GM13977 (cell line): ENCODE data around the gene PELI3.

ENCODE experiments used
- DNase-seq: peaks from one replicate; pipeline ENCODE4 v3.0.0; 2012; ENCODE audit warnings: low spot score
- CTCF ChIP-seq: IDR thresholded peaks from 2 replicates; pipeline ENCODE4 v1.5.1; 2012; ENCODE audit warnings: mild to moderate bottlenecking, control low read depth; ENCODE audit not compliant: insufficient read depth; ENCODE audit errors: extremely low read depth, missing control alignments
- in situ Hi-C: fragments of 300-500 bp; cut with MboI; formaldehyde crosslinking; loops from one replicate; pipeline ENCODE4 v1.12.0; 2022; ENCODE audit warnings: low sequenced_read_pairs, low pct_unique_long_range_greater_than_20kb, mixed read lengths, inconsistent platforms; ENCODE audit not compliant: unreplicated experiment

PELI3 gene

DNA sequence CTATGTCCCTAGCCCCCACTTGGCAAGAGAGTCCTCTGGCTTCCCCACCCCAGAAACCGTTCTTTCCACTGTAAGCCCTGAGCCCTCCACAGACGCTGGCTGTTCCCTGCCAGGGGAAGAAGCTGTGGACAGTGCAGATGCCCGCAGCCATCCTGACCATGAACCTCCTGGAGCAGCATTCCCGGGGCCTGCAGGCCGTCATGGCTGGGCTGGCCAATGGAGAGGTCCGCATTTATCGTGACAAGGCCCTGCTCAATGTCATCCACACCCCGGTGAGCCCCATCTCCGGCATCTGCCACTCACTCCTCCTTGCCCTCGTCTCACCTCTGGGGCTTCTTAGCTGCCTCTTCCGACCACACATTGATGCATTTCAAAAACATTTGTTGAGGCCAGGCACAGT, 56.9 kb downstream of the PELI3 start:
- in situ Hi-C loops, result no loop called here
- no peak for DNase-seq
- no peak for TF ChIP-seq CTCF

DNA sequence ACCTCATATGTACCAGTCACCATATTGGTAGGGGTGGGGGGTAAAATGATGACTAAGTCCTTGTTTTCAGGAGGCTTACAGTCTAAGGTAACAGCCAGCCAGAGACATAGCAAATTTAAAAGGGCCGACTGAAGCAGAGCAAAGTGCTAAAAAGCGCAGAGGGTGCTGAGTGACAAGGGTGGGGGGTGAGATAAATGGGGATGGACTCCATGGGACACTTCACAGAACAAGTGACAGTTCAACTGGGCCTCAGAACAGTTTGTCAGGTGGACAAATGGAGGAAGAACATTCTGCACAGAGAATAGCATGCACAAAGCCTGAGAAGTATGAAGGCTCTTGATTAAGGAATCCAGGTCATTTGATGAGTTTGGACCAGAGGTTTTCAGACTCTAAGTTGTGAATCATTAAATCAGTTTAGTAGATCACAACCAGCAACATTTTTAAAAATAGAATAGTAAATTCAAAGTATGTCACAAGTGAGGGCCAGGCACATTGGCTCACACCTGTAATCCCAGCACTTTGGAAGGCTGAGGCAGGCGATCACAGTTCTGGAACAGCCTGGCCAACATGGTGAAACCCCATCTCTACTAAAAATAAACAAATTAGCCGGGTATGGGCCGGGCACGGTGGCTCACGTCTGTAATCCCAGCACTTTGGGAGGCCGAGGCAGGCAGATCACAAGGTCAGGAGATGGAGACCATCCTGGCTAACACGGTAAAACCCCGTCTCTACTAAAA, 57.8 kb downstream of the PELI3 start:
- no peak for DNase-seq
- TF ChIP-seq CTCF, result no peak
- in situ Hi-C loops, result no loop called here
